OCI-LY3 (cell line): Measurements from ENCODE around the gene TTC39A.

Experiments used
- H2AFZ ChIP-seq: fragments of 200-600, 300-600 bp; shearing (Covaris generic); 2 replicates; pipeline ENCODE4 v1.6.0; 2014; ENCODE audit warnings: antibody characterized with exemption, low read depth, low read length
- H3K27ac ChIP-seq: fragments of 200-600, 300-600 bp; sonication (generic); 2 replicates; pipeline ENCODE4 v1.5.1; 2014; ENCODE audit warnings: mild to moderate bottlenecking, low read length, moderate library complexity, mixed read lengths
- H3K27me3 ChIP-seq: fragments of 200-600, 300-600 bp; sonication (generic); 2 replicates; pipeline ENCODE4 v1.6.1; 2014; ENCODE audit warnings: low read depth, low read length, mixed read lengths
- H3K36me3 ChIP-seq: fragments of 200-600, 300-600 bp; sonication (generic); replicated peaks from 2 replicates; pipeline ENCODE3; 2014; ENCODE audit warnings: low read depth, low read length, mixed read lengths
- H3K4me1 ChIP-seq: fragments of 300-600, 200-600 bp; sonication (generic); 2 replicates; pipeline ENCODE4 v1.6.1; 2014; ENCODE audit warnings: low read length, mixed read lengths
- H3K4me2 ChIP-seq: fragments of 200-600, 300-600 bp; sonication (generic); 2 replicates; pipeline ENCODE4 v1.6.1; 2014; ENCODE audit warnings: low read length, mixed read lengths
- H3K4me3 ChIP-seq: fragments of 300-600, 200-600 bp; sonication (generic); 2 replicates; pipeline ENCODE4 v1.5.1; 2014; ENCODE audit warnings: antibody characterized with exemption, mild to moderate bottlenecking, low read length, moderate library complexity
- H3K79me2 ChIP-seq: fragments of 300-600, 200-600 bp; shearing (Covaris generic); 2 replicates; pipeline ENCODE4 v1.6.1; 2014; ENCODE audit warnings: mild to moderate bottlenecking, low read length, mixed read lengths
- H3K9ac ChIP-seq: fragments of 300-600, 200-600 bp; shearing (Covaris generic); 2 replicates; pipeline ENCODE4 v1.6.0; 2014; ENCODE audit warnings: mild to moderate bottlenecking, low read length, moderate library complexity
- H3K9me3 ChIP-seq: fragments of 200-600, 300-600 bp; shearing (Covaris generic); 2 replicates; pipeline ENCODE4 v1.6.1; 2014; ENCODE audit warnings: low read length, mixed read lengths; ENCODE audit not compliant: insufficient read depth
- H4K20me1 ChIP-seq: fragments of 200-600, 300-600 bp; sonication (generic); 2 replicates; pipeline ENCODE4 v1.6.1; 2016; ENCODE audit warnings: low read length, mixed read lengths; ENCODE audit not compliant: insufficient read depth
- EZH2phosphoT487 ChIP-seq: fragments of 200-600 bp; shearing (Covaris generic); IDR thresholded peaks from 2 replicates; pipeline ENCODE4 v1.6.1; 2018; ENCODE audit warnings: antibody characterized with exemption, mixed run types, low read depth
- TF ChIP-seq, protein P1 (sequence below): fragments of 200-600, 300-600 bp; sonication (generic); IDR thresholded peaks from 2 replicates; pipeline ENCODE4 v1.5.1; 2014; ENCODE audit warnings: antibody characterized with exemption, low read length, low read depth

Gene TTC39A

DNA sequence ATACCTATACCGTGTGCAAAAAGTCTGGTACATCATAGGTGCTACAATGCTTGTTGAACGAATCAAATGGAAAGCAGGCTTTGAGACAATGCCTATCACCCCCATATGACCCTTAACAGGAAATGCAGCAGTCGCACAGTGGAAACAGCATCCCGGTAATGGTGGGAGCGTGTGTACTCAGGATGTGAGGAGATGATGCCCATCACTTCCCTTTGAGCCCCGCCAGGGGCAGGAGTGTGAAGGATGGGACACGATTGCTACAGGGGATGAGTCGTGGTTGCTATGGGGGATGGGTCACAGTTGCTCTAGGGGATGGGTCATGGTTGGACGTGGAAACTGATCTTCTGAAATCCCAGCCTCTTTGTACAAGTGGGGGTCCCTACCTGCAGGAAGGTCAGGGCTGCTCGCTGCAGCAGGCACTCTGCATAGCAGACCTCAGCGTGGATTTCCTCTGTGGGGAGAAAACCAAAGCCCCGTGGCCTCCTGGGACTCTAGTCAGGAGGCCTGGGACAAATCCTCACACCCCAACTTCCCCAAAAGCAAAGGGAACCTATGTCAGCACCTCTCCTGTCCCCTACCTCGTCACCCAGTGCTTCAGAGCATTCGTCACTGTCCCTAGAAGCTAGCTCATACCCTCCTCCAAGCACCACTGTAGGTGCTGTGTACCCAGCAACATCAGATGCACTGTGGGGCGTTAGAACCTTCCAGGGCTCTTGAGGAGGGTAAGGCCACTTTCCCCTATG lies 19.3 kb downstream of the TTC39A start:
- Histone ChIP-seq H3K9ac (no peak overlapping the region), H3K4me1 (peaks cover 24% of the 10 kb centered on the region), H3K79me2 (no peaks in the 10 kb centered on the region), H2AFZ (no peak overlapping the region), H3K9me3 (no peaks in the 10 kb centered on the region), H3K27ac (no peak overlapping the region), H3K27me3 (no peaks in the 10 kb centered on the region), H3K4me3 (no peak overlapping the region), H3K4me2 (no peak overlapping the region), H4K20me1 (no peaks in the 10 kb centered on the region), H3K36me3 (no peaks in the 10 kb centered on the region)
- TF ChIP-seq EZH2phosphoT487: no peak
- TF ChIP-seq, protein P1, sequence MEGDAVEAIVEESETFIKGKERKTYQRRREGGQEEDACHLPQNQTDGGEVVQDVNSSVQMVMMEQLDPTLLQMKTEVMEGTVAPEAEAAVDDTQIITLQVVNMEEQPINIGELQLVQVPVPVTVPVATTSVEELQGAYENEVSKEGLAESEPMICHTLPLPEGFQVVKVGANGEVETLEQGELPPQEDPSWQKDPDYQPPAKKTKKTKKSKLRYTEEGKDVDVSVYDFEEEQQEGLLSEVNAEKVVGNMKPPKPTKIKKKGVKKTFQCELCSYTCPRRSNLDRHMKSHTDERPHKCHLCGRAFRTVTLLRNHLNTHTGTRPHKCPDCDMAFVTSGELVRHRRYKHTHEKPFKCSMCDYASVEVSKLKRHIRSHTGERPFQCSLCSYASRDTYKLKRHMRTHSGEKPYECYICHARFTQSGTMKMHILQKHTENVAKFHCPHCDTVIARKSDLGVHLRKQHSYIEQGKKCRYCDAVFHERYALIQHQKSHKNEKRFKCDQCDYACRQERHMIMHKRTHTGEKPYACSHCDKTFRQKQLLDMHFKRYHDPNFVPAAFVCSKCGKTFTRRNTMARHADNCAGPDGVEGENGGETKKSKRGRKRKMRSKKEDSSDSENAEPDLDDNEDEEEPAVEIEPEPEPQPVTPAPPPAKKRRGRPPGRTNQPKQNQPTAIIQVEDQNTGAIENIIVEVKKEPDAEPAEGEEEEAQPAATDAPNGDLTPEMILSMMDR: no peak

DNA sequence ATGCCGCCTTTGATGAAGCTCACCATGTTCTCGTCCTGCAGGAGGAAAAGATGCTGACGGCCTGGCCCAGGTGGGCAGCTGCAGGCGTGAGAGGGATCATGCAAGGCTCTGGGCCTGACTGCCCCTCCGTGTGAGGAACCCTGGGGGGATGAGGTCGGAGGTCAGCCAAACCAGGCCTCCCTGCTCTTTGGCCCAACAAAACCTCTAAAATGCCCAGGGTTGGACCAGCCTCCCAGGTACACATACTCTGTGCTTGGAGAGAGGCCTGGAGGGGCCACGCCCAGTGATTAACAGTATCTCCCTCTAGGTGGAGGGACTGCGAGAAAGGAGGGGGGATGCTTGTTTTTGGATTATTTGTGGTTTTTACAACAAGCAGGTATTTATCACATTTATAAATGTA lies 21.1 kb downstream of the TTC39A start:
- H3K9me3 ChIP-seq: no peaks in the 10 kb centered on the region
- no peak overlapping the region for H3K4me3 ChIP-seq
- H3K27me3 ChIP-seq: no peaks in the 10 kb centered on the region
- H3K4me1 ChIP-seq: peaks cover 23% of the 10 kb centered on the region
- no peaks in the 10 kb centered on the region for H3K36me3 ChIP-seq
- H3K9ac ChIP-seq: no peak overlapping the region
- no peak overlapping the region for H2AFZ ChIP-seq
- TF ChIP-seq EZH2phosphoT487: no peak
- TF ChIP-seq, protein P1: no peak
- H3K4me2 ChIP-seq: no peak overlapping the region
- H3K79me2 ChIP-seq: no peaks in the 10 kb centered on the region
- no peaks in the 10 kb centered on the region for H4K20me1 ChIP-seq
- no peak overlapping the region for H3K27ac ChIP-seq

DNA sequence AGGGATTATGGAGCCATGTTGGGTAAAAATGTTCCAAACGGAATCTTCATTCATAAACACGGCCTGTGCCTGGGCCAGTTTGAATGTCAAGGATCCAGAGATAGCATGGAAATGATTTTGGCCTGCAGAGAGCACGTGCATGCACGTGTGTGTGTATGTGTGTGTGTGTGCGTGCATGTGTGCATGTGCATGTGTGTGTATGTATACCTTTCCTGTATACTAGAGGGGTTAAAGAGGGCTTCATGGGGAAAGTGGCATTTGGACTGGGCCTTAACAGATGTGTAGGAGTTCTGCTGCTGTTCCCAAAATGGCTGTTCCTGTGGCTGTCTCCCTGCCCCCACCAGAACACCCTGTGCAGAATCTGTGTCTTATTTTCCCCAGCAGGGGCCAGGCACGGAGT lies 21.7 kb downstream of the TTC39A start:
- no peak overlapping the region for H3K9ac ChIP-seq
- no peak overlapping the region for H3K4me2 ChIP-seq
- H2AFZ ChIP-seq: no peak overlapping the region
- H3K9me3 ChIP-seq: no peaks in the 10 kb centered on the region
- peaks cover 24% of the 10 kb centered on the region for H3K4me1 ChIP-seq
- TF ChIP-seq, protein P1: no peak
- no peak for TF ChIP-seq EZH2phosphoT487
- no peaks in the 10 kb centered on the region for H4K20me1 ChIP-seq
- H3K36me3 ChIP-seq: no peaks in the 10 kb centered on the region
- no peak overlapping the region for H3K4me3 ChIP-seq
- no peaks in the 10 kb centered on the region for H3K79me2 ChIP-seq
- no peaks in the 10 kb centered on the region for H3K27me3 ChIP-seq
- H3K27ac ChIP-seq: no peak overlapping the region

- Histone ChIP-seq H3K4me2 (no peak overlapping the region), H3K27me3 (no peaks in the 10 kb centered on the region), H3K36me3 (no peaks in the 10 kb centered on the region), H3K27ac (no peak overlapping the region), H2AFZ (no peak overlapping the region), H3K79me2 (no peaks in the 10 kb centered on the region), H4K20me1 (no peaks in the 10 kb centered on the region), H3K9ac (no peak overlapping the region), H3K9me3 (no peaks in the 10 kb centered on the region), H3K4me1 (peaks cover 27% of the 10 kb centered on the region), H3K4me3 (no peak overlapping the region)
- TF ChIP-seq EZH2phosphoT487: no peak
- TF ChIP-seq, protein P1: no peak
Observed at GRCh38 chr1:51306950-51307349, 23.4 kb downstream of the TTC39A start.
